ENCODE data around the gene SFTA2.

- TF ChIP-seq POLR2AphosphoS5 (IDR thresholded peaks at IDR 0.05; ENCODE audit: low read depth) (no peak), CTCF (IDR thresholded peaks at IDR 0.05; ENCODE audit: insufficient read depth, low read length) (no peak), REST (IDR thresholded peaks at IDR 0.05; ENCODE audit: insufficient replicate concordance, low read depth) (no peak)
These were observed 42.7 kb upstream of the SFTA2 start for GRCh38 chr6:30974490-30975252.
